ENCODE data around the gene XIST. TPM values are rescaled to one million over a fixed set of nuclear protein-coding genes. Genes with fewer than 3 reads are reported as not detected.

Gene XIST
- total RNA-seq, 1 experiment from 2014 or later = 1.0 TPM

DNA sequence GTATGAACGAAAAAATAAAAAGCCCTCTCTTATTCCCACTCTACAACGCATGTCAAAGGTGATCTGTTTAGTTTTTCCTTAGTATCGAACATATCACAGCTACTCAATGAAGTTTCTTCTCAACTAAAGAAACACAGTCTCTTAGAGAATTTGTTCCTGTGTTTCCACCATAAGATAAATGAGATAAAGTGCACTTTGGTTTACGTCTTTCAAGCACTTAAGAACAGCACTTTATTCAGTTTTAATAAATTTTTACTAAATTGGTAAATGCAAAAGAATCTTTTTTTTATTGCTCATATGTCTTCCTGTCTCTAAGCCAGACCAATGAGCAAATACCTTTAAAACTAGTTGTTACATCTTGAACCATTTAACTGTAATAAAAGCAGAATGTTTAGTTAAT is 29.7 kb downstream of the XIST start:
- H3K4me2 ChIP-seq (ENCODE audit: low read length) = no peak overlapping the region
- no peaks in the 10 kb centered on the region for H3K9me3 ChIP-seq (ENCODE audit: control insufficient read depth in 1 of 2, insufficient read depth in 1 of 2, low read depth in 1 of 2, low read length in 2 of 2)
- H2AFZ ChIP-seq (ENCODE audit: low read depth, low read length, poor library complexity, severe bottlenecking) = no peak overlapping the region
- H3K36me3 ChIP-seq (ENCODE audit: control insufficient read depth in 1 of 2, insufficient read depth in 2 of 2, low read length in 2 of 2) = no peaks in the 10 kb centered on the region
- no peak overlapping the region for H3K4me3 ChIP-seq (replicated peaks in 1 of 2; ENCODE audit: low read depth in 1 of 2, low read length in 2 of 2)
- H3K27ac ChIP-seq (ENCODE audit: low read depth, low read length) = no peak overlapping the region
- no peak overlapping the region for H3K9ac ChIP-seq (ENCODE audit: low read length)
- H3K27me3 ChIP-seq (ENCODE audit: insufficient read depth, low read length) = no peaks in the 10 kb centered on the region; the same call in 1 of the 2 replicates
- TF ChIP-seq EZH2phosphoT487 (IDR thresholded peaks at IDR 0.05; ENCODE audit: borderline replicate concordance) = no peak
- TF ChIP-seq CEBPB (IDR thresholded peaks at IDR 0.05; ENCODE audit: low read depth) = no peak
- TF ChIP-seq POLR2A (IDR thresholded peaks at IDR 0.05; ENCODE audit: borderline replicate concordance, extremely low read depth, insufficient read depth, insufficient read length) = no peak
- no peak for TF ChIP-seq EGR1 (IDR thresholded peaks at IDR 0.05; ENCODE audit: low read depth)
- no peak for TF ChIP-seq ZBTB33 (IDR thresholded peaks at IDR 0.05; ENCODE audit: extremely low read depth, insufficient replicate concordance, low read length)
- no peak for TF ChIP-seq SIN3A (IDR thresholded peaks at IDR 0.05; ENCODE audit: low read depth)
- no peak for TF ChIP-seq SRF (IDR thresholded peaks at IDR 0.05; ENCODE audit: low read depth)
- TF ChIP-seq, protein P1, sequence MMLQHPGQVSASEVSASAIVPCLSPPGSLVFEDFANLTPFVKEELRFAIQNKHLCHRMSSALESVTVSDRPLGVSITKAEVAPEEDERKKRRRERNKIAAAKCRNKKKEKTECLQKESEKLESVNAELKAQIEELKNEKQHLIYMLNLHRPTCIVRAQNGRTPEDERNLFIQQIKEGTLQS (IDR thresholded peaks at IDR 0.05) = no peak
- no peak for TF ChIP-seq POLR2AphosphoS5 (IDR thresholded peaks at IDR 0.05; ENCODE audit: low read depth, low read length)
- H3K9me2 ChIP-seq (ENCODE audit: insufficient read depth) = no peaks in the 10 kb centered on the region
- DNase-seq (ENCODE audit: low read depth, low spot score) = no peak
- no peak for ATAC-seq
- no peaks in the 10 kb centered on the region for H3K4me1 ChIP-seq (ENCODE audit: control insufficient read depth in 1 of 2, insufficient read depth in 2 of 2, low read length in 2 of 2)
- intact Hi-C loops (cut with micrococcal nuclease) = no loop called here
- no peaks in the 10 kb centered on the region for H3K79me2 ChIP-seq (ENCODE audit: insufficient read depth, low read length)
- BruUV-seq (replicated peaks) = no TSS peak
- H4K20me1 ChIP-seq (ENCODE audit: insufficient read depth) = no peaks in the 10 kb centered on the region
- ChIA-PET POLR2A (no interaction called here), RAD21 (ENCODE audit: low non-redundant PET in 1 of 2, low total read pairs in 2 of 2, uncharacterized antibody in 2 of 2, unreplicated experiment in 2 of 2) (no interaction called here), CTCF (no interaction called here)

Measured in HCT116 (cell line).